ENCODE measurements around the gene DENND5B. TPM values are rescaled to one million over a fixed set of nuclear protein-coding genes. Genes with fewer than 3 reads are reported as not detected.
"Not testable (repeated sequence)": the region's sequence is repeated elsewhere in the genome, so short reads cannot be mapped to it uniquely, and the experiment has no call there.

Gene DENND5B
- total and polyA plus RNA-seq, 12 donors, result 5.2 to 60.8 (median 45.3) TPM

DNA sequence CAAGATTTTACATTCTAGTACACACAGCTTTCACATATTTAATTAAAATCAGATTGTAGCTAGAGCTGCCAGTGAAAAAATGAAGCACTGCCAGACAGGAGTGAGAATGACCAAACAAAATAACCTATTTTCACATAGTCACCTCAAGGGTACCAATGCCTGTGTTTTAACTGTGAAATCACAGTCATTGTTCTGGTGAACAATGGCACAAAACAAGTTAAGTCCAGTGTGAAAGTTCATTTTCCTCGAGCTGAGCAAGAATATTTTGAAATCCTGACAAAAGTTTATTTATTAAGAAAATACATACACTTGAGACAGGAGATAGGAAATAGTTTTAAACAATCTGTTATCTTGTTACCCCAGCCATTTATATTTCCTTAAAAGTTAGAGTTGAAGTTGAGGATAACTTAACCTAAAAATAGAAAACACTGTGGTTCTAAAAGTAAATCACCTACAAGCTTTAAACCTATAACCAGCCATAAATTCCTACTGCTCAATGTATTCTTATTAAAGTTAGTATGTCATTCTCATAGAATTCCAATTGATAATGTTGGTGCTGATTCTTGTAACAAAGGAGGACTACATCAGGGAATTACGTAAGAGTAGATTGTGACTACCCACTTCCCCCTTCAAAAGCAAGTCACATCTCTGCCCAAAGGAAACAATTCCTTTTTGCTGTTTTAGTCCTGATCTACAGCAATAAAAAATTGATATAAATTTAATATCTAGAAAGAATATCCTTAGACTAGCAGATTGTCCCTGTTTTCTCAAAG lies 15.9 kb downstream of the DENND5B start:
- 20 to 31% methylated on average over 2 of the region's 2 CpGs for WGBS, 2 donors
- Histone ChIP-seq H3K4me3 (no peak overlapping the region), H3K27ac (peak overlapping the region in 5 of 10 donors; percentile 1 to 56 (median 23)), H3K4me1 (peaks cover 0 to 68% (median 43%) of the 10 kb centered on the region in 9 donors), H3K9me3 (no peaks in the 10 kb centered on the region), H3K36me3 (no peaks in the 10 kb centered on the region), H3K27me3 (no peaks in the 10 kb centered on the region)
- ATAC-seq (peak in 2 of 8 donors; percentile 22 to 46), DNase-seq (no peak)
- TF ChIP-seq, protein P1, sequence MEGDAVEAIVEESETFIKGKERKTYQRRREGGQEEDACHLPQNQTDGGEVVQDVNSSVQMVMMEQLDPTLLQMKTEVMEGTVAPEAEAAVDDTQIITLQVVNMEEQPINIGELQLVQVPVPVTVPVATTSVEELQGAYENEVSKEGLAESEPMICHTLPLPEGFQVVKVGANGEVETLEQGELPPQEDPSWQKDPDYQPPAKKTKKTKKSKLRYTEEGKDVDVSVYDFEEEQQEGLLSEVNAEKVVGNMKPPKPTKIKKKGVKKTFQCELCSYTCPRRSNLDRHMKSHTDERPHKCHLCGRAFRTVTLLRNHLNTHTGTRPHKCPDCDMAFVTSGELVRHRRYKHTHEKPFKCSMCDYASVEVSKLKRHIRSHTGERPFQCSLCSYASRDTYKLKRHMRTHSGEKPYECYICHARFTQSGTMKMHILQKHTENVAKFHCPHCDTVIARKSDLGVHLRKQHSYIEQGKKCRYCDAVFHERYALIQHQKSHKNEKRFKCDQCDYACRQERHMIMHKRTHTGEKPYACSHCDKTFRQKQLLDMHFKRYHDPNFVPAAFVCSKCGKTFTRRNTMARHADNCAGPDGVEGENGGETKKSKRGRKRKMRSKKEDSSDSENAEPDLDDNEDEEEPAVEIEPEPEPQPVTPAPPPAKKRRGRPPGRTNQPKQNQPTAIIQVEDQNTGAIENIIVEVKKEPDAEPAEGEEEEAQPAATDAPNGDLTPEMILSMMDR (IDR thresholded peaks at IDR 0.05), result no peak
- intact Hi-C loops (cut with DNase I), result loop anchor here in 1 of 10 donors (10.0 kb wide), 1 partner anchor 90 kb away; no protein-coding TSS in a partner anchor

DNA sequence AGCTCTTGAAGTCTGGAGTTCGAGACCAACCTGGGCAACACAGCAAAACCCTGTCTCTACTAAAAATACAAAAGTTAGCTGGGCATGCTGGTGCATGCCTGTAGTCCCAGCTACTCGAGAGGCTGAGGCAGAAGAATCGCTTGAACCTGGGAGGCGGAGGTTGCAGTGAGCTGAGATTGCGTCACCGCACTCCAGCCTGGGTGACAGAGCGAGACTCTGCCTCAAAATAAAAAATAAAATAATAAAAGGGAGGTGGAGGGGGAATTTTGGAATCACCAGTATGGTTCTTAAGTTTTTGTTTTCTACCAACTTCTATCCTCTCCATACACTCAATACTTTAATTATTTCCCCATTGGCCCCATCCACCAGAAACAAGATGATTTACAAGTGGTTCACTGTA lies 16.6 kb downstream of the DENND5B start:
- not testable (repeated sequence) for H3K36me3 ChIP-seq, ATAC-seq, H3K9me3 ChIP-seq, H3K27me3 ChIP-seq, H3K4me3 ChIP-seq, DNase-seq
- intact Hi-C loops (cut with DNase I), result loop anchor here in 1 of 10 donors (10.0 kb wide), 1 partner anchor 90 kb away; no protein-coding TSS in a partner anchor
- Histone ChIP-seq H3K4me1 (peaks cover 0 to 68% (median 43%) of the 10 kb centered on the region in 9 donors), H3K27ac (peak overlapping the region in 4 of 10 donors; percentile 12 to 56 (median 26))
- WGBS, 2 donors, result 96% methylated on average over 7 of the region's 7 CpGs

DNA sequence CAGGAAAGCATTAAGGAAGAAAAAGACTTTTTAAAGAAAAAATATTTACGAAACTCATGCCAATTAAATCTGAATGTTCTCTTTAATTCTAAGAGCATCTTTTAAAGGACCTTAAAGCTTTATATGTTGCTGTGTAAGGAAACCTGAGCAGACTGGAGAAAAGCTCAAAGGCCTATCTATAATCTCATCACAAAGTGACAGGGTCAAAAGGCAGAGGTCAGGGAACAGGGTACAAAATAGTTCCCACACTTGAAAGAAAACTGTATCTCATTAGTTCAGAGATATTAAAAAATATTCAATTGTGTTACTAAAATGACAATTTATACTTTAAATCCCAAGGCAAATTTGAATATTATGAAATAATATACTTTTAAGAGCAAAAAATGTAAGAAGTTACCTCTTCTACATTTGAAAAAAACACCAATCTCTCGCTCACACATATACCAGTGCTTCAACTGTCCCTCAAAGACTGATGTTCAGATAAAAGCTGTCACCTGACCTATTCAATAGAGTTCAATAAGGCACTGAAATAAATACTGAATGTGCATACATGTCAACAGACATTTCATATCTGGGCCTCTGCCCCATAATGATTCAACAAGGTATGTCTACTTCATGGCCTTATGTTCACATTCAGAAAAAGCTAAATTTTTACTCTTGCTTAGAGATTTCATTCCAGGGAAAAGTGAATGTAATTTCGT lies 17.9 kb downstream of the DENND5B start:
- TF ChIP-seq, protein P1 (IDR thresholded peaks at IDR 0.05), result no peak
- DNase-seq (no peak), ATAC-seq (no peak)
- Histone ChIP-seq H3K27me3 (no peaks in the 10 kb centered on the region), H3K36me3 (no peaks in the 10 kb centered on the region), H3K4me3 (no peak overlapping the region), H3K4me1 (peaks cover 0 to 63% (median 30%) of the 10 kb centered on the region in 9 donors), H3K27ac (no peak overlapping the region), H3K9me3 (no peaks in the 10 kb centered on the region)
- WGBS, 2 donors, result 96% methylated on average over 3 of the region's 3 CpGs
- intact Hi-C loops (cut with DNase I), result loop anchor here in 1 of 10 donors (10.0 kb wide), 1 partner anchor 88 kb away; no protein-coding TSS in a partner anchor

DNA sequence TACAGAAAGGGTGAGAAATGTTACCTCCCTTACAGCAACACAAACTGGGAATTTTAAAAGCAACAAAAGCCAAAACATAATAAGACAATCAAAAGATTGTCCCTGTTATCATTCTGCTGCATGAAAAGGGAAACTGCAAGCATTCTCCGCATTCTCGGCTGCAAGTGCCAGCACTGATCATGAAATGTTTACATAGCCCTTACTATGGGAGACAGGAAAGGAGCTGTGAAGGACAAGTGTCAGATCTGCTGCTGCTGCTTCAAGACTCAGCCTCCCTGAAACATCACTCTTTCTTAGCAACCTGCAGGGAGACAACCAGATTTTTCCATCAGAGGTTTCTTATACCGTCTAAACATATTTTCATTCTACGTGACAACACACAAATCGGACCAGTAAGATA lies 20.1 kb downstream of the DENND5B start:
- intact Hi-C loops (cut with DNase I), result loop anchor here in 1 of 10 donors (10.0 kb wide), 1 partner anchor 86 kb away; no protein-coding TSS in a partner anchor
- no peaks in the 10 kb centered on the region for H3K9me3 ChIP-seq
- H3K27ac ChIP-seq, result no peak overlapping the region
- peaks cover 0 to 58% (median 25%) of the 10 kb centered on the region in 9 donors for H3K4me1 ChIP-seq
- H3K27me3 ChIP-seq, result no peaks in the 10 kb centered on the region
- DNase-seq, result no peak
- no peak overlapping the region for H3K4me3 ChIP-seq
- no peaks in the 10 kb centered on the region for H3K36me3 ChIP-seq
- WGBS, 2 donors, result 41 to 58% methylated on average over 5 of the region's 5 CpGs
- TF ChIP-seq, protein P1 (IDR thresholded peaks at IDR 0.05), result no peak
- no peak for ATAC-seq

DNA sequence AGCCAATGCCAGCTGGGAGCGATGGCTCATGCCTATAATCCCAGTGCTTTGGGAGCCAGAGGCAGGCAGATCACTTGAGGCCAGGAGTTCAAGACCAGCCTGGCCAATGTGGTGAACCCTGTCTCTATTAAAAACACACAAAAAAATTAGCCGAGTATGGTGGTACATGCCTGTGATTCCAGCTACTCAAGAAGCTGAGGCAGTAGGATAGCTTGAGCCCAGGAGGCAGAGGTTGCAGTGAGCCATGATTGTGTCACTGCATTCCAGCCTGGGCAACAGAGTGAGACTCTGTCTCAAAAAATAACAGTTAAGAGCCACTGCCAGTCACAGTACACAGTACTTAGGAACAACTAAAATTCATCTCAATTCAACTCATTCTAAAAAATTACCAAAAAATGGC lies 21.4 kb downstream of the DENND5B start:
- H3K4me1 ChIP-seq, result peaks cover 0 to 47% (median 15%) of the 10 kb centered on the region in 9 donors
- H3K4me3 ChIP-seq, H3K36me3 ChIP-seq, ATAC-seq, H3K27me3 ChIP-seq, DNase-seq, H3K27ac ChIP-seq, H3K9me3 ChIP-seq: not testable (repeated sequence)
- 87 to 98% methylated on average over 2 of the region's 2 CpGs for WGBS, 2 donors
- intact Hi-C loops (cut with DNase I), result loop anchor here in 1 of 10 donors (10.0 kb wide), 1 partner anchor 65 kb away; no protein-coding TSS in a partner anchor

Measured in heart right ventricle (tissue), 16 donors.